HEK293 (cell line): ENCODE data around the gene SYTL3.

ENCODE experiments used
- CTCF ChIA-PET: fragments of 350-600 bp; formaldehyde crosslinking; extraction: SDS; loops from one replicate; lab custom pipeline; 2021; ENCODE audit warnings: antibody characterized with exemption; lab: Yijun Ruan, JAX
- POLR2A ChIA-PET: fragments of 300-600 bp; formaldehyde crosslinking; extraction: SDS; loops from one replicate; lab custom pipeline; 2020; ENCODE audit warnings: antibody characterized with exemption, inconsistent platforms; lab: Yijun Ruan, JAX
- H3K27ac ChIP-seq: fragments of 200-500 bp; sonication (Bioruptor generic); 2 replicates; pipeline ENCODE4 v1.5.1; 2014; ENCODE audit warnings: low read depth, low read length, control low read depth, inconsistent platforms; ENCODE audit errors: extremely low read depth
- H3K36me3 ChIP-seq, 2 experiments: fragments of 200-500 bp in 1 of 2; sonication (Bioruptor generic) in 1 of 2; 1 replicate in 1 of 2; 2 replicates in 1 of 2; pipeline ENCODE4 v1.5.1; 2014 to 2017; ENCODE audit warnings: inconsistent platforms in 2 of 2, low read length in 2 of 2; ENCODE audit not compliant: control insufficient read depth in 2 of 2, insufficient read depth in 1 of 2
- H3K4me1 ChIP-seq: fragments of 200-500 bp; sonication (Bioruptor generic); 2 replicates; pipeline ENCODE4 v1.5.1; 2014; ENCODE audit warnings: mild to moderate bottlenecking, low read length, inconsistent platforms; ENCODE audit not compliant: control insufficient read depth, insufficient read depth
- H3K4me3 ChIP-seq: 2 replicates; pipeline ENCODE4 v1.5.1; 2011; ENCODE audit warnings: low read depth, mild to moderate bottlenecking, control low read depth, low read length, moderate library complexity
- H3K9me3 ChIP-seq: fragments of 200-500 bp; sonication (Bioruptor generic); 2 replicates; pipeline ENCODE4 v1.5.1; 2014; ENCODE audit warnings: low read depth, low read length, inconsistent platforms; ENCODE audit not compliant: control insufficient read depth, insufficient read depth
- BCL11A ChIP-seq: fragments of 450-650 bp; formaldehyde crosslinking; IDR thresholded peaks from 2 replicates; pipeline ENCODE4 v1.5.1; 2016; ENCODE audit warnings: low read depth, missing biosample characterization, missing genetic modification characterization
- HOXA7 ChIP-seq: sonication (generic); formaldehyde crosslinking; IDR thresholded peaks from 2 replicates; pipeline ENCODE4 v1.8.1; 2022; ENCODE audit warnings: missing genetic modification reagents, borderline replicate concordance
- KLF1 ChIP-seq: fragments of 450-650 bp; formaldehyde crosslinking; IDR thresholded peaks from 2 replicates; pipeline ENCODE4 v1.5.1; 2016; ENCODE audit warnings: missing biosample characterization, missing genetic modification characterization
- PRDM6 ChIP-seq: fragments of 450-650 bp; formaldehyde crosslinking; IDR thresholded peaks from 2 replicates; pipeline ENCODE4 v1.5.1; 2017; ENCODE audit warnings: missing biosample characterization, missing genetic modification characterization
- SCRT1 ChIP-seq: fragments of 450-650 bp; formaldehyde crosslinking; IDR thresholded peaks from 2 replicates; pipeline ENCODE4 v1.5.1; 2016; ENCODE audit warnings: missing biosample characterization, missing genetic modification characterization, borderline replicate concordance
- SP3 ChIP-seq: fragments of 450-650 bp; formaldehyde crosslinking; IDR thresholded peaks from 2 replicates; pipeline ENCODE4 v1.5.1; 2016; ENCODE audit warnings: missing biosample characterization, missing genetic modification characterization
- SP7 ChIP-seq: fragments of 450-650 bp; formaldehyde crosslinking; IDR thresholded peaks from 2 replicates; pipeline ENCODE4 v1.5.1; 2016; ENCODE audit warnings: missing biosample characterization, missing genetic modification characterization
- ZBTB49 ChIP-seq: fragments of 450-650 bp; formaldehyde crosslinking; IDR thresholded peaks from 2 replicates; pipeline ENCODE4 v1.5.1; 2016; ENCODE audit warnings: missing biosample characterization, missing genetic modification characterization, low read depth
- ZBTB8A ChIP-seq: fragments of 450-650 bp; formaldehyde crosslinking; IDR thresholded peaks from 2 replicates; pipeline ENCODE4 v1.5.1; 2016; ENCODE audit warnings: missing biosample characterization, missing genetic modification characterization
- ZNF16 ChIP-seq: fragments of 450-650 bp; formaldehyde crosslinking; IDR thresholded peaks from 2 replicates; pipeline ENCODE4 v1.5.1; 2016; ENCODE audit warnings: low read depth, missing biosample characterization, missing genetic modification characterization
- ZNF169 ChIP-seq: fragments of 450-650 bp; formaldehyde crosslinking; IDR thresholded peaks from 2 replicates; pipeline ENCODE4 v1.5.1; 2016; ENCODE audit warnings: missing biosample characterization, missing genetic modification characterization
- ZNF19 ChIP-seq: fragments of 450-650 bp; formaldehyde crosslinking; IDR thresholded peaks from 2 replicates; pipeline ENCODE4; 2016; ENCODE audit warnings: missing biosample characterization, missing genetic modification characterization, low read depth
- ZNF394 ChIP-seq: fragments of 450-650 bp; formaldehyde crosslinking; IDR thresholded peaks from 2 replicates; pipeline ENCODE4 v1.5.1; 2016; ENCODE audit warnings: missing biosample characterization, missing genetic modification characterization, mild to moderate bottlenecking, moderate library complexity, borderline replicate concordance
- ZNF513 ChIP-seq: fragments of 450-650 bp; IDR thresholded peaks from 2 replicates; pipeline ENCODE4 v1.5.1; 2018; ENCODE audit warnings: missing biosample characterization, missing genetic modification characterization
- ZNF610 ChIP-seq: fragments of 450-650 bp; formaldehyde crosslinking; IDR thresholded peaks from 2 replicates; pipeline ENCODE4 v1.5.1; 2016; ENCODE audit warnings: missing biosample characterization, missing genetic modification characterization, borderline replicate concordance
- ZNF707 ChIP-seq: fragments of 450-650 bp; formaldehyde crosslinking; IDR thresholded peaks from 2 replicates; pipeline ENCODE4 v1.5.1; 2016; ENCODE audit warnings: missing biosample characterization, missing genetic modification characterization
- ZNF791 ChIP-seq: fragments of 450-650 bp; formaldehyde crosslinking; IDR thresholded peaks from 2 replicates; pipeline ENCODE4 v1.5.1; 2016; ENCODE audit warnings: missing biosample characterization, missing genetic modification characterization
- TF ChIP-seq, protein P1 (sequence below): fragments of 450-650 bp; formaldehyde crosslinking; IDR thresholded peaks from 2 replicates; pipeline ENCODE4 v1.5.1; 2016; ENCODE audit warnings: missing biosample characterization, missing genetic modification characterization
- TF ChIP-seq, protein P2 (sequence below): fragments of 450-650 bp; formaldehyde crosslinking; IDR thresholded peaks from 2 replicates; pipeline ENCODE4 v1.5.1; 2016; ENCODE audit warnings: missing biosample characterization, missing genetic modification characterization
- TF ChIP-seq, protein P3 (sequence below): fragments of 450-650 bp; formaldehyde crosslinking; IDR thresholded peaks from 2 replicates; pipeline ENCODE4 v1.5.1; 2016; ENCODE audit warnings: missing biosample characterization, missing genetic modification characterization

SYTL3 gene

GRCh38 chr6:158796353-158796752, 146.5 kb downstream of the SYTL3 start:
- peaks cover 31% of the 10 kb centered on the region for H3K4me1 ChIP-seq
- POLR2A ChIA-PET: interaction anchor here (1.5 kb wide), 1 partner anchor 23 kb away, joined by 3 read pairs; the partner anchor contains the start of gene EZR
- no peak overlapping the region for H3K4me3 ChIP-seq
- TF ChIP-seq KLF1 (no peak), ZNF19 (tag by site-specific recombination) (no peak), ZNF16 (tag by site-specific recombination) (no peak), ZNF394 (tag by site-specific recombination) (no peak), ZNF169 (tag by site-specific recombination) (no peak), ZNF707 (tag by site-specific recombination) (no peak), ZNF513 (no peak), ZBTB49 (tag by site-specific recombination) (no peak), ZNF791 (tag by site-specific recombination) (no peak), SCRT1 (tag by site-specific recombination) (no peak), HOXA7 (CRISPR knock-in tag) (no peak)
- TF ChIP-seq, protein P1, sequence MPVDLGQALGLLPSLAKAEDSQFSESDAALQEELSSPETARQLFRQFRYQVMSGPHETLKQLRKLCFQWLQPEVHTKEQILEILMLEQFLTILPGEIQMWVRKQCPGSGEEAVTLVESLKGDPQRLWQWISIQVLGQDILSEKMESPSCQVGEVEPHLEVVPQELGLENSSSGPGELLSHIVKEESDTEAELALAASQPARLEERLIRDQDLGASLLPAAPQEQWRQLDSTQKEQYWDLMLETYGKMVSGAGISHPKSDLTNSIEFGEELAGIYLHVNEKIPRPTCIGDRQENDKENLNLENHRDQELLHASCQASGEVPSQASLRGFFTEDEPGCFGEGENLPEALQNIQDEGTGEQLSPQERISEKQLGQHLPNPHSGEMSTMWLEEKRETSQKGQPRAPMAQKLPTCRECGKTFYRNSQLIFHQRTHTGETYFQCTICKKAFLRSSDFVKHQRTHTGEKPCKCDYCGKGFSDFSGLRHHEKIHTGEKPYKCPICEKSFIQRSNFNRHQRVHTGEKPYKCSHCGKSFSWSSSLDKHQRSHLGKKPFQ (tag by site-specific recombination): no peak
- TF ChIP-seq, protein P2, sequence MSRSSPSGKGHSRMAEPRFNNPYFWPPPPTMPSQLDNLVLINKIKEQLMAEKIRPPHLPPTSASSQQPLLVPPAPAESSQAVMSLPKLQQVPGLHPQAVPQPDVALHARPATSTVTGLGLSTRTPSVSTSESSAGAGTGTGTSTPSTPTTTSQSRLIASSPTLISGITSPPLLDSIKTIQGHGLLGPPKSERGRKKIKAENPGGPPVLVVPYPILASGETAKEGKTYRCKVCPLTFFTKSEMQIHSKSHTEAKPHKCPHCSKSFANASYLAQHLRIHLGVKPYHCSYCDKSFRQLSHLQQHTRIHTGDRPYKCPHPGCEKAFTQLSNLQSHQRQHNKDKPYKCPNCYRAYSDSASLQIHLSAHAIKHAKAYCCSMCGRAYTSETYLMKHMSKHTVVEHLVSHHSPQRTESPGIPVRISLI (tag by site-specific recombination): no peak
- TF ChIP-seq, all 188 proteins: peak for 0
- no peak overlapping the region for H3K27ac ChIP-seq
- CTCF ChIA-PET: interaction anchor here (0.8 to 3.8 kb wide), 5 partner anchors 9 to 177 kb away, joined by 3 to 24 read pairs (median 3); no protein-coding TSS in a partner anchor
- peaks cover 0 to 4% of the 10 kb centered on the region in 2 experiments; a peak in 2 of 3 replicates for H3K36me3 ChIP-seq
- no peaks in the 10 kb centered on the region for H3K9me3 ChIP-seq

DNA sequence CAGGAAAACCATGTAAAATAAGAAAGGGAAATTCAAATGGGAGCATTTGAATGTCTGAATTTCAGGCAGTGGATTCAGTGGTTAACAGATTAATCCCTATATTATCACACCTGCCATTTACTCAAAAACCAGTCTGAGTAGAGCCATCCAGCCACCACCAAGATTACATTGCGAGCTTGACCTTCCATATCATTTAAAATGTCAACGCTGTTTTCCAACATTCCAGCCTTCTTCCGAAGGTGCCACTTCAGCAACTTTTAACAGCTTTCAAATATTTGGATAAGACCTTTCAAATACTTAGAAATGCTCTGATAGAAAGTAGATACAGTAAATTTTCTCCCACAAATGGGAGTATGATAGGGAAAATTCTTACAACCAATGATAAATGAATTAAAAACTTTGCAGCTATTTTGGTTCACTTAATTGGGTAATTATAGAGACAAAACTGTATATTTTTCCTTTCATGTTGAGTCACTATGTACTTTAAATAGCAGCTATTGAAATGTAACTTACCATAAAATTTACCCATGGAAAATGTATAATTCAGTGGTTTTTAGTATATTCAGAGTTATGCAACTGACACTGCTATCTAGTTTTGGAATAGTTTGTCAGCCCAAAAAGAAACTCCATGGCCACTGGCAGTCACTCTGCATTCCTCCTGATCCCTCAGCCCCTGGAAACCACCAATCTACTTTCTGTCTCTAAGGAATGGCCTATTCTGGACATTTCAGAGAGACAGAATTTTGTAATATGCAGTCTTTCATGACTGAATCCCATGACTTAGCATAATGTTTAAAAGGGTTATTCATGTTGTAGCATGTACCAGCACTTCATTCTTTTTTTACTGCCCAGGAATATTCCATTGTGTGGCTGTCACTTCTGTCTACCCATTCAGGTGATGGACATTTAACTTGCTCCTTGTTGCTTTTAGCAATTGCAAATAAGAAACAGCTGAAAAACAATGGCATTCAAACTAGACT, 147.8 kb downstream of the SYTL3 start:
- no peak overlapping the region for H3K4me3 ChIP-seq
- H3K9me3 ChIP-seq: no peaks in the 10 kb centered on the region
- H3K4me1 ChIP-seq: peaks cover 31% of the 10 kb centered on the region
- POLR2A ChIA-PET: interaction anchor here (0.6 kb wide), 1 partner anchor 93 kb away, joined by 5 read pairs; no protein-coding TSS in a partner anchor
- CTCF ChIA-PET: interaction anchor here (0.6 to 3.8 kb wide), 7 partner anchors 8 to 202 kb away, joined by 3 to 24 read pairs (median 3); partner anchors contain the start of gene RSPH3
- H3K27ac ChIP-seq: no peak overlapping the region
- peaks cover 0 to 4% of the 10 kb centered on the region in 2 experiments; a peak in 2 of 3 replicates for H3K36me3 ChIP-seq
- TF ChIP-seq SP3 (tag by site-specific recombination) (no peak), PRDM6 (tag by site-specific recombination) (peak; percentile 74), BCL11A (tag by site-specific recombination) (no peak), SP7 (peak; percentile 67), ZNF610 (tag by site-specific recombination) (no peak), ZBTB8A (tag by site-specific recombination) (no peak)
- TF ChIP-seq, protein P3, sequence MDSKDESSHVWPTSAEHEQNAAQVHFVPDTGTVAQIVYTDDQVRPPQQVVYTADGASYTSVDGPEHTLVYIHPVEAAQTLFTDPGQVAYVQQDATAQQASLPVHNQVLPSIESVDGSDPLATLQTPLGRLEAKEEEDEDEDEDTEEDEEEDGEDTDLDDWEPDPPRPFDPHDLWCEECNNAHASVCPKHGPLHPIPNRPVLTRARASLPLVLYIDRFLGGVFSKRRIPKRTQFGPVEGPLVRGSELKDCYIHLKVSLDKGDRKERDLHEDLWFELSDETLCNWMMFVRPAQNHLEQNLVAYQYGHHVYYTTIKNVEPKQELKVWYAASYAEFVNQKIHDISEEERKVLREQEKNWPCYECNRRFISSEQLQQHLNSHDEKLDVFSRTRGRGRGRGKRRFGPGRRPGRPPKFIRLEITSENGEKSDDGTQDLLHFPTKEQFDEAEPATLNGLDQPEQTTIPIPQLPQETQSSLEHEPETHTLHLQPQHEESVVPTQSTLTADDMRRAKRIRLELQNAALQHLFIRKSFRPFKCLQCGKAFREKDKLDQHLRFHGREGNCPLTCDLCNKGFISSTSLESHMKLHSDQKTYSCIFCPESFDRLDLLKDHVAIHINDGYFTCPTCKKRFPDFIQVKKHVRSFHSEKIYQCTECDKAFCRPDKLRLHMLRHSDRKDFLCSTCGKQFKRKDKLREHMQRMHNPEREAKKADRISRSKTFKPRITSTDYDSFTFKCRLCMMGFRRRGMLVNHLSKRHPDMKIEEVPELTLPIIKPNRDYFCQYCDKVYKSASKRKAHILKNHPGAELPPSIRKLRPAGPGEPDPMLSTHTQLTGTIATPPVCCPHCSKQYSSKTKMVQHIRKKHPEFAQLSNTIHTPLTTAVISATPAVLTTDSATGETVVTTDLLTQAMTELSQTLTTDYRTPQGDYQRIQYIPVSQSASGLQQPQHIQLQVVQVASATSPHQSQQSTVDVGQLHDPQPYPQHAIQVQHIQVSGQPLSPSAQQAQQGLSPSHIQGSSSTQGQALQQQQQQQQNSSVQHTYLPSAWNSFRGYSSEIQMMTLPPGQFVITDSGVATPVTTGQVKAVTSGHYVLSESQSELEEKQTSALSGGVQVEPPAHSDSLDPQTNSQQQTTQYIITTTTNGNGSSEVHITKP: peak; percentile 56
